Measurements from ENCODE around the gene DCTN3.
A peak's percentile ranks its signal among the peaks of the same experiment; 100 is the strongest.

DCTN3 gene

GRCh38 chr9:34590381-34591247 is 29.7 kb downstream of the DCTN3 start:
- no peak for DNase-seq (ENCODE audit: low read depth in 2 of 2)

- DNase-seq (ENCODE audit: low read depth in 2 of 2) = no peak
Observed at GRCh38 chr9:34589636-34590380, 30.5 kb downstream of the DCTN3 start, which contains the start of gene CNTFR. Gene CNTFR (minus strand): TSS chr9:34589724. CDS start chr9:34568981, 20,743 bp downstream.

GRCh38 chr9:34588671-34589635 is 31.3 kb downstream of the DCTN3 start:
- no peak for DNase-seq (ENCODE audit: low read depth in 2 of 2)

DNA sequence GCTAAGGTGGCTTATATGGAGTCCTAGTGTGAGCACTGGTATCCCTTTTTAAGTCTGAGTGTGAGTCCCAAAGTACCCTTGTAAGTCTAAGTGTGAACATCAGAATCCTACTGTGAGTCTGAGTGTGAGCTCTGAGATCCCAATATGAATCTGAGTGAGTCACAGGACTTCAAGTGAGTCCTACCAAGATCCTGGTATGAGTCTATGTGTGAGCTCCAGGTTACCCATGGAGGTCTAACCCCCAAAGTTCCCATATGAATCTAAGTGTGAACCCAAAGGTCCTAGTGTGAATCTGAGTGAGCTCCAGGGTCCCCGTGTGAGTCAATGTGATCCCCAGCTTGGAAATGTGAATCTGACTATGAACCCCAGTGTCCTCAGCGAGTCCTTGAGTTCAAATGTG is 33.0 kb downstream of the DCTN3 start:
- no peak for DNase-seq (ENCODE audit: low read depth in 2 of 2)

DNA sequence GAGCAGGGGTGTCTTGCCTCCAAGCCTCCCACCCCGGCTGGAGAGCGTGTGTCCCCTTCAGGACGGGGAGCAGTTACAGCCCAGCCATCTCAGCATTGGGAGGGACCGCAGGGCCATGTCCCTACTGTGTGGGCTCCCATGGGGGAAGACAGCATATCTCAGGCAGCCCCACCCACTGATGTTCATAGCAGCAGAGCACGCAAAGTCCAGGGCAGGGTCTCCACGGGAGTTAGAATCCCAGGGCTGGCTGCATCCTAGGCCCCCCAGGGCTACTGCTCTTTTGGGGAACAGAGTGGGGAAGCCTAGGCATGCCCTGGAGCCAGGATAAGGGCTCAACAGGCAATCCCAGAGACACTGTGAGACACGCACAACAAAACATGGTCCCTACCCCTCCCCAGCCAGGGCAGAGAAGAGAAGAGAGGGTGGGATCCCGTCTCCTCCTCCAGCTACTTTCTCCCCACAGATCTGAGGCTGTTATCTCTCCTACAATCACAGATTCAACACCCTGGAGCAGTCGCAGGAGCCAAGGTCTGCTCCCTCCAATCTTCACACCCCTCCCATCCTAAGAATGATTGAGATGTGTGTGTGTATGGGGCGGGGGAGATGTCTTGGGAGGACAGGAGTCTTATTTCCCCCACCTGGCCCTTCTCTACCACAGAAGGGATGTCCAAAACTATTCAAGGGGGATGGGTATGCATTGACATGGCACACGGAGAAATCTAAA is 34.2 kb downstream of the DCTN3 start:
- DNase-seq (ENCODE audit: low read depth in 2 of 2) = no peak

DNA sequence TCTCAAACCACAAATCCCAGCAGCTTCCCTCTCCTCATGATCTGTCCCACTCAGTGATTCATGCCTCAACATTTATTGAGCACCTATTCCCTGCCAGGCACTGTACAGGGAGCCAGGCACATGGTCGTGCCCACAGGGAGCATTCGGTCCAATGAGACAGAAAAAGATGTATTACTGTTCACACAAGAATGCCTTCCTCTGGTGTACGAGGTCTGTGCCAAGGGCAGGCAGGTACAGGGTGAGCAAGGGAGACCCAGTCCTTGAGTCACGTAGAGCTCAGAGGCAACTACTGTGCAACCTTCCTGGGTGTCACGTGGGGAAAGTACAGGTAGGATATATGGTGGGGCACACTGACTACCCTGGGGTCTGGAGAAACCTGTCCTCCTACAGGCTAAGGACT is 35.3 kb downstream of the DCTN3 start:
- no peak for DNase-seq (ENCODE audit: low read depth in 2 of 2)

GRCh38 chr9:34582787-34583186 is 37.5 kb downstream of the DCTN3 start:
- DNase-seq (ENCODE audit: low read depth in 2 of 2) = no peak

- no peak for DNase-seq (ENCODE audit: low read depth in 2 of 2)
Observed at GRCh38 chr9:34581318-34581717, 39.0 kb downstream of the DCTN3 start.

DNA sequence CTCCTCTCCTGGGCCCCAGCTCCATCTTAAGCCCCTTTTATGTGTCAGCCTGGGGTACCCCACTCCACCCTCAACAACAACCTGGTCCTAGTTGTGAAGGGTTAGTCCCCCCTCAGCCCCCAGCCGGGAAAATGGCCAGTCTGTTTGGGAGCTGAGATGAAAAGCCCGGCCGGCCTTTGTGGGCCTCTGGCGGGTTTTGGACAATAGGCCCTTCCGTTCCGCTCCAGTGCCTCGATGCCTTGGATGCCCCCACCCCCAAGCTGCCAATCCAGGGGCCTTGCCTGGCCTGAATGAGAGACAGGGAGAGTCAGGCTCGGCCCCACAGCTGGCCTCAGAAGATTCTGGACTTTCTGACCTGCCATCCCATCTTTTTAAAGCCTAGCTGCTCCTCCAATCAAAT is 39.9 kb downstream of the DCTN3 start:
- no peak for DNase-seq (ENCODE audit: low read depth in 2 of 2)

DNA sequence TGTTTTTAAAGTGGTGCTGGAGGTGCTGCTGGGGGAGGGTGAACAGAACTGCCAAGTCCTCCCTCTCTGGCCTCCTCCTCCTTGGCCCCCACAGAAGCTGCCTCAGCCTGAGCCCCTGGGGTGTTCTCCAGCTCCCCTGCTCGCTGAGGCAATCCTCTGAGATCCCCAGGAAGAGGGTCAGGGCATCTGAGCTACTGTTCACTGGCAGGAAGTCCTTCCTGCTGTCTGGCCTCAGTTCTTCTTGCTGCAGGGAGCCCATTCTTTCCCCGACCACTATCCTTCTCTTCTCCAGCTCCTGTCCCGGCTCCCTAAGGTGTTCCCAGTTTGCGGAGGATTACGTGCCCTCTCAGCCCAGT is 40.5 kb downstream of the DCTN3 start:
- no peak for DNase-seq (ENCODE audit: low read depth in 2 of 2)

DNA sequence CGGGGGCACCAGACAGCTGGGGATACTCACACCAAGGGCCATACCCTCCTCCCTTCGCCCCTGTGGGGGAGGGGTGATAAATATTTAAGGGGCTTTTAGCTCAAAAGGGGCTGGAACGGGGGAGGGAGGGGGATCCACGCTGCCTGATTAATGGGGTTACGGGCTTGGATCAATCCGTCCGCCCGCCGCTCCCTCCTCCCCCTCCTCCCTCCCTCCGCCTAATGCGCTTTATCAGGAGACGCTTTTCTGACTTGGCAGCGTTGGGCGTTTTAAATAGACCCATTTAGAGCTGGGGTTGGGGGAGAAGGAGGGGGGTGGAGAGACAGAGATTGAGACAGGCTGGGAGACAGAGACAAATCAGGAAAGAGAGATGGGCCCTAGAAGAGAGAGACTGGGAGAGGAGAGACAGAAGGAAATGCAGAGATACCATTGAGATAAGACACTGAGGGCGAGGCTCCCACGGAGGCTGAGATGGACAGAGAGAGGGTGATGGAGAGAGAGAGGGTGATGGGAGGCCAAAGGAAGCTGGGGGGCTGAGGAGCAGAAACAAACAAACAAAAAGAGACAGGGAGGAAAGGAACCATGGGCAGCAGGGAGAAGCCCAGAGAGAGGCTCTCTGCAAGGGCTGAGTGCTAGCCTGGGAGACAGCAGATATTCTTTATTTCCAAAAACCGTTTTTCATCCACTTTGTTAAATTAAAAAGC is 41.0 kb downstream of the DCTN3 start:
- DNase-seq (ENCODE audit: low read depth in 2 of 2) = no peak

- peak; percentile 33 to 42 for DNase-seq (ENCODE audit: low read depth in 2 of 2)
Observed at GRCh38 chr9:34578241-34579103, 41.8 kb downstream of the DCTN3 start.

DNA sequence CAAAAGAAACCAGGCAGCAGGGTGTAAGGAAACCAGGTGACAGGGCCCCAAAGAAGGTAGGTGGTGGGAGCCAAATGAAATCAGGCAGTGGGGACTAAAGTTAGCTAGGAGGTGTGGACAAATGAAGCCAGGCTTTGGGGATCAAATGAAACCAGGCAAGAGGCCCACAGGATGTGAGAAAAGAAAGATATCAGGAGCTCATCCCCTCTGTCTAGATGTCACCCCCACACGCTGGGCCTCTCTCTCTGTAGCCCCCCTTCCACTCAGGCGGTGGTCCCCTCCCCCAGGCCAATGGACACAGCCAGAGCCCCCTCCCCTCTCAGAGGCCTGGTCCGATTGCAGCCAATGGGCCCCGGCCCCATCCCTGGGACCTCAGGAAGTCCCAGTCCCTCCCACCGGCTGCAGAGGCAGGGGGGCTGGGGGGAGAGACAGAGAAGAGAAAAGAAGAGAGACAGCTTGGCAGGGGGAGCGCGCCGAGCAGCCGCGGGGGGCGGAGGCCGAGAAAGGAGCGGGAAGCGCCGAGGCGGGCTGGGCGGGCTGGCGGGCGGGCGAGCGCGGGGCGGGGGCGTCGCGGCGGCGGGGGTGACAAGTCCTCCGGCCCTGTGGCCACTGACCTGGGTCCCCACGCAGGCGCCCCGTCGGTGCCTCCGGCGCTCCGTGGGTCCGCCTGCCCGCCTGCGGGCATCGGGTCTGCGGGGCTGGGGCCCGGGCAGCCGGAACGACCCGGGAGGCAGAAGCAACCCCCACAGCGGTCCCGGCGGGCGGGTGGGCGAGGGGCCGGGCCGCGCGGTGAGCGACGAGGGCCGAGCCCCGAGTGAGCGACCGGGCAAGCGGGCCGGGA is 42.7 kb downstream of the DCTN3 start:
- DNase-seq (ENCODE audit: low read depth in 2 of 2) = no peak

- no peak for DNase-seq (ENCODE audit: low read depth in 2 of 2)
Observed at GRCh38 chr9:34576597-34577399, 43.5 kb downstream of the DCTN3 start.

DNA sequence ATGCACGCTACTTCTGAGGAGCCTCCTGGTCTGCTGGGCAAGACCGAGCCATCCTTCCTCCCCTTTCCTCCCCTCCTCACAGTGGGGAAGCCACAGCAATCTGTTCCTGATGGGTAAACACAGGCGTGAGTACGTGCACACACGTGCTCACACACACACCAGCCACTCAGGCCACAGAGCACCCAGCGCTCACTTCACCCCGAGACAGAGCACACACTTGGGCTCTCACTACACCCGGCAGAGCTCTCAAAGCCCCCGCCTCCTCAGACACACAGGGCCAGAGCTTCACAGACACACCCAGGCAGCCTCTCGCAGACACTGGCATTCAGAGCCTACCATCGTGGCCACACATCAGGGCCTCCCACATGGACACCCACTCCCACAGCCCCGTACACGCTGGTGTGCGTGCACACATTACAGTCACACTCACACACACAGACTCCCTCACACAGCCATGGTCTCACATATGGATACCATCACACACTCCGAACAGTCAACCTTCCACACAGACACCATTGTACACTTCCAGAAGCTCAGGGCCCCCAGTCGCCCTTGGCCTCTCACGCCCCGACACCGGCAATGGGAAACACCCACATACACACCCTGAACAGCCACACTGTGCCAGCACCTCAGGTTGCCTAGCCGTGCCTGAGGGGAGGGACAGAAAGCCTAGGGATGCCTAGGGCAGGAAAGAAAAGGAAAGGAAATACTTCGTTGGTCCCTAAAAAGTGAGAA is 44.3 kb downstream of the DCTN3 start:
- no peak for DNase-seq (ENCODE audit: low read depth in 2 of 2)

GRCh38 chr9:34575241-34575640 is 45.1 kb downstream of the DCTN3 start:
- DNase-seq (ENCODE audit: low read depth in 2 of 2) = no peak

DNA sequence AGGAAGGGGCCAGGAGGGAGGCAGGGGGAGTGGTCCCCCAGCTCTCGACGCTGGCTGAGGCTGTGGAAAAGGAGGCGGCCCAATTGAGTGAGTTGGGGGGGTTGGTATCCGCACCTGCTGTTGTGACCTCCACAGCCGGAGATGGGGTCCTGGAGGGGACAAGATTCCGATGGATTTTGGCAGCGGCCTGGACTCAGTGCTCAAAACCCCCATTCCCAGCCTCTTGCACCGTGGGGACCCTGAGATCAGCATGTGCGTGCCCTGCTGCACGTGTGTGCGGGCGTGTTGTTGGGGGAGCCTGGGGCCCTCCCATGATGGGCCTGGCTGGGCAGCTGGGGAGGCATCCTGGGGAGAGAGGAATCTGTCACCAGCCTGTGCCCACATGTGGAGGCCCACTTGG is 45.7 kb downstream of the DCTN3 start:
- no peak for DNase-seq (ENCODE audit: low read depth in 2 of 2)

All from fibroblast of skin of left biceps (primary cell).